ENCODE results near the gene CAMK1D. TPM values are rescaled to one million over a fixed set of nuclear protein-coding genes. Genes with fewer than 3 reads are reported as not detected.

The CAMK1D gene
- total and polyA plus RNA-seq, 8 donors: 1.4 to 26.9 (median 3.9) TPM

DNA sequence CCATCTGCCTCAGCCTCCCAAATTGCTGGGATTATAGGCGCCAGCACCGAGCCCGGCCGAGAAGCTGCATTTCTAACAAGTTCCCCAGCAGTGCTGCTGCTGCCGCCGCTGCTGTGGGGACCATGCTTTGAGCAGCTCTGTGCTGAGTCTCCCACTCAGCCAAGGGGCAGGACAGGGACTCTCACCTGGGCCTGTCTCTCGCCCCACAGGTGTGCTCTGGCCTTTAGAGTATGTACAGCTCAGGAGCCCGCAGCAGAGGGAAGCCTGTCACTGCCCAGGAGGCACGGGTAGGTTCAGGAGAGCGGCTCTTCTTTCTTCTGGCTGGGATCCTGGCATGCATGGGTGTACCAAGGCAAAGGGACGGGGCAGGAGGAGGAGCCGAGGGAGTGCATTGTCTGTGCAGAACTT, 130.1 kb downstream of the CAMK1D start:
- intact Hi-C loops (cut with DNase I; ENCODE audit: low total_unique reads): no loop called here
- DNase-seq: no peak
- Histone ChIP-seq H3K4me3 (no peak overlapping the region), H3K27me3 (no peaks in the 10 kb centered on the region), H3K4me1 (peaks cover 0 to under 1% (median 0%) of the 10 kb centered on the region in 4 donors), H3K9me3 (peaks cover 0 to 5% (median 0%) of the 10 kb centered on the region in 4 donors), H3K27ac (no peak overlapping the region), H3K36me3 (no peaks in the 10 kb centered on the region)
- TF ChIP-seq POLR2A (IDR thresholded peaks at IDR 0.05) (no peak), EP300 (IDR thresholded peaks at IDR 0.05) (no peak)
- WGBS, 5 donors: 89 to 91% (median 90%) methylated on average over 5 to 12 of the region's 12 CpGs

DNA sequence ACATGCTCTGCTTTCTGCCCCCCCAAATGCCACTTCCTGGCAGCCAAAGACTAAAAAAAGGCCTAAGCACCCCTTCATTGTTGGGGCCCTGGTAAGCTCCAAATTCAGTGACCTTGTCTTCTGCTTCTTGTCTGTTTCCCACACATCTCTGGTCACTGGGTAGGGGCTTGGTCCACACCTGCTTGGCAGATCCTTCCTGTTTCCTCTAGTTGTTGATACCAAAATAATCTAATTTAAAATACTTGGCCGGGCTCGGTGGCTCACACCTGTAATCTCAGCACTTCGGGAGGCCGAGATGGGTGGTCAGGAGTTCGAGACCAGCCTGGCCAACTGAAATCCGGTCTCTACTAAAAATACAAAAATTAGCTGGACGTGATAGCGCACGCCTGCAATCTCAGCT, 130.6 kb downstream of the CAMK1D start:
- no peaks in the 10 kb centered on the region for H3K36me3 ChIP-seq
- H3K27me3 ChIP-seq: no peaks in the 10 kb centered on the region
- peaks cover 0 to 5% (median 0%) of the 10 kb centered on the region in 4 donors for H3K9me3 ChIP-seq
- intact Hi-C loops (cut with DNase I; ENCODE audit: low total_unique reads): no loop called here
- no peak overlapping the region for H3K27ac ChIP-seq
- WGBS, 5 donors: 80 to 93% (median 82%) methylated on average over 9 of the region's 9 CpGs
- no peak for DNase-seq
- H3K4me1 ChIP-seq: peaks cover 0 to 5% (median 1%) of the 10 kb centered on the region in 4 donors
- H3K4me3 ChIP-seq: no peak overlapping the region
- TF ChIP-seq CTCF (IDR thresholded peaks at IDR 0.05) (no peak), EP300 (IDR thresholded peaks at IDR 0.05) (no peak), POLR2A (IDR thresholded peaks at IDR 0.05) (no peak), POLR2AphosphoS5 (IDR thresholded peaks at IDR 0.05) (no peak)

DNA sequence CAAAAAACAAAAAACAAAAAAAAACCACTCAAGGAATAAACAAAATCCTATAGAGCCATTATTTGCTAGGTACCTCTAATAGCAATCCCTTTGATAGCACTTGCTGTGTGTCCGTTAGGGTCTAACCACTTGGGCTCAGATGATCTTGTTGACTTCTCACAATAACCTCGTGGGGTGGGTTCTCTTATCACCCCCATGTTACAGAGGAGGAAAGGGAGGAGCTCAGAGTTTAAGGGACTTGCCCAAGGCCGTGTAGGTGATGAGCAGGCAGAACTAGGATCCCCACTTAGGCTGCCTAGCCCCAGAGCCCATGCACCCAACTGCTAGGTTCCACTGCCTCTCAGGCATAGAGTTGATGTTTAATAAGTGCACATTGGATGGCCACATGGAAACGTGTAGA, 131.1 kb downstream of the CAMK1D start:
- intact Hi-C loops (cut with DNase I; ENCODE audit: low total_unique reads): no loop called here
- no peak overlapping the region for H3K4me3 ChIP-seq
- 73 to 90% (median 80%) methylated on average over 4 of the region's 4 CpGs for WGBS, 5 donors
- TF ChIP-seq POLR2AphosphoS5 (IDR thresholded peaks at IDR 0.05) (no peak), CTCF (IDR thresholded peaks at IDR 0.05) (no peak), POLR2A (IDR thresholded peaks at IDR 0.05) (no peak), EP300 (IDR thresholded peaks at IDR 0.05) (no peak)
- no peak overlapping the region for H3K27ac ChIP-seq
- H3K9me3 ChIP-seq: peaks cover 0 to 5% (median 0%) of the 10 kb centered on the region in 4 donors
- DNase-seq: no peak
- no peaks in the 10 kb centered on the region for H3K27me3 ChIP-seq
- no peaks in the 10 kb centered on the region for H3K36me3 ChIP-seq
- peaks cover 0 to 11% (median 5%) of the 10 kb centered on the region in 4 donors for H3K4me1 ChIP-seq

DNA sequence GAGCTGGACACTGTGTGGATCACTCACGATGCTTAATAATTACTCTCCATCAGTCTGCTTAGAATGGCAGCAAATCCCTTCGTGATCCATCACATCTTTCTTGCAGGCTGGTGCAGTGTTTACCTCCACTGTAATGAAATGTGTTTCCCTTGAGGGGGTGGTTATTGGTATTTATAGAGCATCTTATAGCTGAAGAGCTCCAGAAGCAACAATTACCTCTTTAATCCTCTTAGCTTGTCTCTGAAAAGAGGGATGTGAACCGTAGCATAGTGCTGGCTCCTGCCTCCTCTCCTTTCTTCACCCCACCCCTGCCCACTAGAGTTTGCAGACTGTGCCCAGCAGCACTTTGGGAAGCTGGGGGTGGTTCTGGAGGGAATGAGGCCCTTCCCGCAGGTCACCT, 132.6 kb downstream of the CAMK1D start:
- TF ChIP-seq CTCF (IDR thresholded peaks at IDR 0.05) (no peak), POLR2AphosphoS5 (IDR thresholded peaks at IDR 0.05) (no peak)
- Histone ChIP-seq H3K4me3 (no peak overlapping the region), H3K27ac (no peak overlapping the region), H3K4me1 (peaks cover 0 to 18% (median 9%) of the 10 kb centered on the region in 4 donors), H3K36me3 (no peaks in the 10 kb centered on the region), H3K9me3 (peaks cover 0 to 5% (median 0%) of the 10 kb centered on the region in 4 donors), H3K27me3 (no peaks in the 10 kb centered on the region)
- DNase-seq: no peak
- intact Hi-C loops (cut with DNase I; ENCODE audit: low total_unique reads): no loop called here
- WGBS, 5 donors: 86 to 97% (median 92%) methylated on average over 4 of the region's 4 CpGs

DNA sequence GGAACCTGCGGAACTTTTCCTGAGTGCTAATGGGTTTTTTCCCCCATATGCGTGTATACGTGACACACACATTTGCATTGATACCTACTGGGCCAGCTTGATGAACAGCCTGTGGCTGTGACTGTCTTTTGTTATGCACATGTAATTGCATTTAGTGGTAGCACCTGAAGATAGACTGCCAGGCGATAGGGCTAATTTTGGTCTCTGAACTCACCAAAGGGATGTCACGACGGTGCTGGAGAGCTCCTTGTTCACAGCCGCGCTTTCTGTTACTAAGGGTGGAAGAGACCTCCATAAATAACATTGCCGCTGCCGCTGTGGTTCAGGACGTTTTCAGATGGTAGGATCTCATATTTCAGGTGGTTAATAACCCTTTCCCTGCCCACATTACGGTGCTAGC, 133.2 kb downstream of the CAMK1D start:
- Histone ChIP-seq H3K27me3 (no peaks in the 10 kb centered on the region), H3K36me3 (no peaks in the 10 kb centered on the region), H3K9me3 (peaks cover 0 to 5% (median 0%) of the 10 kb centered on the region in 4 donors), H3K4me1 (peaks cover 0 to 18% (median 9%) of the 10 kb centered on the region in 4 donors), H3K4me3 (no peak overlapping the region), H3K27ac (no peak overlapping the region)
- intact Hi-C loops (cut with DNase I; ENCODE audit: low total_unique reads): no loop called here
- no peak for TF ChIP-seq CTCF (IDR thresholded peaks at IDR 0.05)
- TF ChIP-seq EP300 (IDR thresholded peaks at IDR 0.05): no peak
- TF ChIP-seq POLR2AphosphoS5 (IDR thresholded peaks at IDR 0.05): no peak
- TF ChIP-seq POLR2A (IDR thresholded peaks at IDR 0.05): no peak
- DNase-seq: no peak
- WGBS, 5 donors: 76 to 84% (median 83%) methylated on average over 12 of the region's 12 CpGs

All from stomach (tissue), 9 donors.